Stimulated activated CD8-positive, alpha-beta memory T cell treated with anti-CD3 and anti-CD28 coated beads, Interleukin-12 subunit alpha, Interleukin-12 subunit beta, amount 100 ng/mL, for 4 hours (primary cell): Measurements from ENCODE around the gene KRT71.
"Not testable (repeated sequence)": the region's sequence is repeated elsewhere in the genome, so short reads cannot be mapped to it uniquely, and the experiment has no call there.

Source experiments
- DNase-seq: peaks from one replicate; pipeline ENCODE4 v3.0.0-alpha.2; 2020; ENCODE audit warnings: low read depth

The KRT71 gene

GRCh38 chr12:52519826-52520662 is 32.9 kb downstream of the KRT71 start, which contains the start of gene KRT5:
Gene KRT5, minus strand, starts transcription at chr12:52520394. Its CDS starts 98 bp downstream, at chr12:52520296.
- DNase-seq = no peak

- no peak for DNase-seq
These were observed 33.6 kb downstream of the KRT71 start for GRCh38 chr12:52519387-52519703.

GRCh38 chr12:52518574-52519386 is 34.2 kb downstream of the KRT71 start:
- DNase-seq = no peak

GRCh38 chr12:52517888-52518287 is 35.1 kb downstream of the KRT71 start:
- no peak for DNase-seq

GRCh38 chr12:52517005-52517835 is 35.7 kb downstream of the KRT71 start:
- DNase-seq = no peak

DNA sequence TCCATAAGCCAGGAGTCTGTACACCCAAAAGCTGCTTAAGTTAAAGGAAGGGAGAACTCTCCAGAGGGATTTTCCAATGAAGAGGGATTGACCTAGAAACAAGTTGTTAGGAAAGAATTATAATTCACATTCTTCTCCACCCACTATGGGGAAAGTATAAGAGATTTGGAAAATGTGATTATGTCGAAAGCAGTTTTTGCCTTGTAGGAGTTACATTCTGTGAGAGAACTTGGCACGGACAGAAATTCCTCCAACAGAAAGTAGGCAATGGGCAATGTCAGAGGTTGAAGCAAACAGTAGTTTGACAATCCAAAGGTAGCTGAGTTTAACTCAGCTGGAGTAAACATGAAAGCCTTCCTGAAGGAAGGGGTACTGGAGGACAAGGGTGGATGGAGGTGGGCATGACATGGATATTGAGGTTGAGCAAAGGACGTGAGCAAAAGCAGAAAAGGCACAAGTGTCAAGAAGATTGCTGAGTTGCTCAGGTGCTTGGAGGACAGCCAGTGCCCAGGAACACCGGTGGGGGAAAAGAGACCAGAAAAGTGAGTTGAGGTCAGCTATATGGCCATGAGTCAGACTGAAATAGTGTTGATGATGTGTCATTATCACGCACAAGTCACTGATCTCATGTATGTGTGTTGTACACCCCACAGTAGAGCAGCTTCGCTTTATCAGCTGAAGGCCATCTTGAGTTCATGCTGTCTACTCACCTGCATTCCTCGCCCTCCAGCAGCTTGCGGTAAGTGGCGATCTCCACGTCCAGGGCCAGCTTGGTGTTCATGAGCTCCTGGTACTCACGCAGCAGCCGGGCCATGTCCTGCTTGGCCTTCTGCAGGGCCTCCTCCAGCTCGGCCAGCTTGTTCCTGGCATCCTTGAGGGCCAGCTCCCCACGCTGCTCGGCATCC is 36.8 kb downstream of the KRT71 start:
- no peak for DNase-seq

DNA sequence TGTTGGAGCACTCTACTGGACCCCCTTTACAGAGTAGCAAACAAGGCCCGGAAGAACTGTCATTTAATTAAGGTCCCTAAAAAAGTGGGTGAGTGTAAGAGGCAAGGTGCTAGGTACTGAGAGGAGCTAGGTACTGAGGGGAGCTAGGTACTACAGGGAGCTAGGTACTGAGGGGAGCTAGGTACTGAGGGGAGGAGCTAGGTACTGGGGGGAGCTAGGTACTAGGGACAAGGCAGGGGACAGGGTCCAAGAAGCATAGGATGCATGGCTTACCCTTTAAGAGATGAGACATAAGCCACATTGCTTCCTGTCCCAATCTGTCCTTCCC is 37.7 kb downstream of the KRT71 start:
- no peak for DNase-seq

DNA sequence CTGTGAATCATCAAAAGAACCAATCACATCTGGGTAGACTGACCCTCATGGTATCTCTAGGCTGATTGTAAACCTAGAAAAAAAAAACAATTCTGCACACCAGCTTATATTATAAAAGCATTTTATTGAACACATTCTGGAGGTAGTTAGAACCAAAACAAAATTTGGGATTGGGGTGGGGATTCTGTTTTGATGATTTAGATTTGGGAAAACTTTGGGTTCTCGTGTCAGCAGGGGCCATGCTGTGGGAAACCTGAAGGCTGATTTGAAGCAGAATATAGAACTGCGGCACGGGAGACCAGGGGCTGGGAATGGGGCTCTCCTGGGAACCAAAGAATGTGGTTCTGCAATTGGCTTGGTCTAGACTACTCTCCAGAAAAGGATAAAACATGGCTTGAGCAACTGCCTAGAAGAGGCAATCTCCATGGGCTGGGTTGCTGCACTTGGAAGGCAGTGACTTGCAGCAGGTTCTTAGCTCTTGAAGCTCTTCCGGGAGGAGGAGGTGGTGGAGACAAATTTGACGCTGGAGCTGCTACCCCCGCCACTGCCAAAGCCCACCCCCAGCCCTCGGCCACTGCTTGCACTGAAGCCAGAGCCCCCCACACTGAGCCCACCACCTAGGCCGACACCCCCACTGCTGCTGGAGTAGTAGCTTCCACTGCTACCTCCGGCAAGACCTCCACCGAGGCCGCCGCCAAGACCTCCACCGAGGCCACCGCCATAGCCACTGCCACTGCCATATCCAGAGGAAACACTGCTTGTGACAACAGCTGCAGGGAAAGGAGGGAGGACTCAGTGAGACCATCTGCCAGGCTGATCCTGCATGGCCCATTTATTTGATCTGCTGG is 38.2 kb downstream of the KRT71 start:
- DNase-seq = no peak

GRCh38 chr12:52513736-52514135 is 39.2 kb downstream of the KRT71 start:
- no peak for DNase-seq

DNA sequence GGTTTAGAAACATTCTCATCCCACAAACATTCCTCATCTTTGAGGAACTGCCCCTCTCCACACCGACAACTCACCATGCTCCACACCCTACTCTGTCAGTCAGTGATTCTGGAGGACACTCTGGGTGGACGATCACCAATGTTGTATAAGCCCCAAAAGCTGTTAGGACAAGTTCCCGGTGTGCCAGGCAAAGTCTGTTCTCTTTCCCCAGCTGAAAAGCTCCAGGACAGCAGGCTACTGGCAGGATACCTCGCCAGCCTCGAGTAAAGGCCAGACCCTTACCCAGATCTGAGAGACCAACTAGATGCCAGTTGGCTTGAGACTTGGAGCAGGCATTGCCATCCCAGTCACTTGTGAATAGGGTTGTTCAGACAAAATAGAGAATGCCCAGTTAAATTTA is 44.7 kb downstream of the KRT71 start:
- DNase-seq = no peak

DNA sequence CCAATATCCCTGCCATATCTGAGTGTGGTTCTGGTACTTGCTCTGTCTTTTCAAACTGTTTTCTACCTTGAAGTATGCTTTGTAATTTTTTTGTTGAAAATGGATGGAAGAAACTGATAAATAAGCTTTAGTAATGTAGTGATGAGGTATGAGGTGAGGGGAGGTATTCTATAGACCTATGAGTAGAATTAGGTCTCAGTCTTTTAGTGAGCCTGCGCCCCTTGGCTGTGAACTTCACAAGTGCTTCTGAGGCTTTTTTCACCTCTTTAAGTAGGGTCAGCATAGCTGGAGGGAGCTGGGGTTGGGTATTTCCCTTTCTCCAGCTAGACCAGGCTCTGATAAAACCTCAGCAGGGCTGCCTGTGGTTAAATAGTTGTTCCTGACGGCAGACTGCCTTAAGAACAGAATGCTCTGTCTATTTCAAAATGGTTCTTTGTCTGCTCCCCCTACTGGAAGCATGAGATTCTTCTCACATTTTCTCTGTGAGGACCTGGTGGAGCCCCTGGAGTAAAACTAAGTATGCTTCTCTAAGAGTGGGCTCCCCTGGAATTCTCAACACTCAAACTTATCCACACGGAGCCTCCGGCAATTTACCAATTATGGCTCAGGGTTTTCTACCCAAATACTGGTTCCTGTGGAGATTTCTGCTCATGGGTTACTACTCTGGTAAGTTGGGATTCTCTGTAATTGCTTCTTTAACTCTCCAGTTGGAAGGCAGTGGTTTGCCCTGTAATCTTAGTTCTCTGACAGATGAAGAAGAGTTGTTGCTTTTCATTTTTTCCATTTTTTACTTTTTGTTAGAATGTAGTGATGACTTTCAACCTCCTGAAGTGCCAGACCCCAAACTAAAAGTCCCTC is 45.9 kb downstream of the KRT71 start:
- DNase-seq = no peak

DNA sequence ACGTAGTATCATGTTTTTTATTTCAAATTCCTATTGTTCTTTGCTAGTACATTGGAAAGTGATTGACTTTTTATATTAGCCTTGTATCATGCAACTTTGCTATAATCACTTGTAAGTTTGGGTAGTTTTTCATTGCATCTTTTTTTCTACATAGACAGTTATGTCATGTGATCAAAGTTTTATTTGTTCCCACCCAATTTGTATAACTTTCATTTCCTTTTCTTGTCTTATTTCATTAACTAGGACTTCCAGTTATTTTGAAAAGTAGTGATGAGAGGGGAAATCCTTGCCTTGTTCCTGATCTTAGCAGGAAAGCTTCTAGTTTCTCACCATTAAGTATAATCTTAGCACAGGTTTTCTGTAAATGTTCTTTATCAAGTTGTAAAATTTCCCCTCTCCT is 50.1 kb downstream of the KRT71 start:
- no peak for DNase-seq

DNA sequence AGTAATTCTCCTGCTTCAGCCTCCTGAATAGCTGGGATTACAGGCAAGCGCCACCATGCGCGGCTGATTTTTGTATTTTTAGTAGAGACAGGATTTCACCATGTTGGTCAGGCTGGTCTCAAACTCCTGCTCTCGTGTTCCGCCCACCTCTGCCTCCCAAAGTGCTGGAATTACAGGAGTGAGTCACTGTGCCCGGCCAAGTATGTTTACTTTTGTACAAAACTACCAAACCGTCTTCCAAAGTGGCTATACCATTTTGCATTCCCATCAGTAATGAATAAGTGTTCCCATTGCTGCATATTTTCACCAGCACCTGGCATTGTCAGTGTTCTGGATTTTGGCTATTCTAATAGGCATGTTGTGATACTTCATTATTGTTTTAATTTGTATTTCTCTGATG is 51.5 kb downstream of the KRT71 start:
- DNase-seq = no peak

- not testable (repeated sequence) for DNase-seq
These were observed 52.4 kb downstream of the KRT71 start for GRCh38 chr12:52500574-52500973.

DNA sequence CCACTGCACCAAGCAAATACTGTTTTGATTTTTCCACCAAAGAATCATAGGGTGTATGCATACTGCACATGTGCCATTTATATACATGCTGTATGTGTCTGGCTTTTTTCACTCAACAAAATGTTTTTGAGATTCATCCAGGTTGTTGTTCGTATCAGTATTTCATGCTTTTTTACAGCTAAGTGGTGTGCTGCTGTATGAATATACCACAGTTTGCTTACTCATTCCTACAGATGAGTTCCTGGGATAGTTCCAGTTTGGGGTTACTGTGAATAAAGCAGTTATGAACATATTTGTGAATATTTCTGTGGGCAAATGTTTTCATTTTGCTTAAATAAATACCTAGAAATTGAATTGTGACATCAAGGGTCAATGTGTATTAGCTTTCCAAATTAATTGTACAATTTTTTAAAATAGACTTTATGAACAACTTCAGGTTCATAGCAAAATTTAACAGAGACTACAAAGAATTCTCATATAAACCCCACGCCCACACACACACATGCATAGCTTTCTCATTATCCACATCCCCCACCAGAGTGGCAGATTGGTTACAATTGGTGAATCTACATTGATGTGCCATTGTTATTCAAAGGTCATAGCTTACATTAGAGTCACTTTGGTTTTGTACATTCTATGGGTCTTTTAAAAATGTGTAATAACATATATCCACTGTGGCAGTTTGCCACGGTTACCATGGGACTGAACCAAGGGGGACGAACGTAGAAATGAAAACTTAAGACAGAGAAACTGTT is 53.0 kb downstream of the KRT71 start:
- no peak for DNase-seq

GRCh38 chr12:52498946-52499345 is 54.0 kb downstream of the KRT71 start:
- no peak for DNase-seq

- DNase-seq = no peak
These were observed 55.0 kb downstream of the KRT71 start for GRCh38 chr12:52497975-52498374.

DNA sequence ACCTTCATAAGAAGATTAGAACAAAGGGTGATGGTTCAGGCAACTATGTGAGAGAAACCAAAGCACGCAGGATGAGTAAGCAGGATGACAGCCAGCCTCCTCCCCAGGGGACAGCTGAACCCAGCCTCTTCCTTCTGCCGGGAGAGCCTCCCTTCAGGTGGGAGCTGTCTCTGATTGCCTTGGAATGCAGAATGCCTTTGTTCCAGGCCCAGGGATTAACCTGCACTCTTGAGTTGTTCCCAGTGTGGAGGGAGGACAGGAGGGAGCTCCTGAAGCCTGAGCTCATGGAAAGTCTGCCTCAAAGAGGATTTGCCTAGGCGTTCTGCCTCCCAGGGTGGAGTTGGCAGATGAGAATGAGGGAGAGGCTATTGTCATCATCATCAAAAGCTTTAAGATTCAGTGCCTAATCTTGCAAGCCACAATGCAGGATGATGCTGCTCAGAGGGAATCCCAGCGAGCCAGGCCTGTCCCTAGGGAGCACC is 56.3 kb downstream of the KRT71 start:
- DNase-seq = no peak

- no peak for DNase-seq
These were observed 56.9 kb downstream of the KRT71 start for GRCh38 chr12:52496054-52496453.
